ENCODE measurements around the gene CCDC174. TPM values are rescaled to one million over a fixed set of nuclear protein-coding genes. Genes with fewer than 3 reads are reported as not detected.
"Not testable (repeated sequence)": the region's sequence is repeated elsewhere in the genome, so short reads cannot be mapped to it uniquely, and the experiment has no call there.

The CCDC174 gene
- 19.4 TPM for polyA plus RNA-seq (2013, experiment 1 of 2; ENCODE audit: insufficient read length)
- polyA plus RNA-seq (2013, experiment 2 of 2; ENCODE audit: insufficient read length), result 21.1 TPM

- DNase-seq, result peak; percentile 99
These were observed at the start of gene CCDC174 for GRCh38 chr3:14651440-14652251. Gene CCDC174, plus strand, starts transcription at chr3:14651762. Its CDS starts 75 bp downstream, at chr3:14651837.

GRCh38 chr3:14602006-14602803 is 49.4 kb upstream of the CCDC174 start:
- DNase-seq, result no peak

GRCh38 chr3:14602804-14603644 is 48.5 kb upstream of the CCDC174 start:
- DNase-seq, result no peak

GRCh38 chr3:14605067-14605466 is 46.5 kb upstream of the CCDC174 start:
- peak; percentile 57 for DNase-seq

- DNase-seq, result no peak
These were observed 45.8 kb upstream of the CCDC174 start for GRCh38 chr3:14605744-14606143.

- DNase-seq, result no peak
These were observed 44.8 kb upstream of the CCDC174 start for GRCh38 chr3:14606669-14607339.

- DNase-seq, result no peak
These were observed 43.3 kb upstream of the CCDC174 start for GRCh38 chr3:14608298-14608697.

- DNase-seq, result not testable (repeated sequence)
These were observed 42.5 kb upstream of the CCDC174 start for GRCh38 chr3:14609058-14609457.

- no peak for DNase-seq
These were observed 42.1 kb upstream of the CCDC174 start for GRCh38 chr3:14609506-14609905.

- no peak for DNase-seq
These were observed 41.6 kb upstream of the CCDC174 start for GRCh38 chr3:14609941-14610340.

GRCh38 chr3:14614189-14614588 is 37.4 kb upstream of the CCDC174 start:
- DNase-seq, result no peak

GRCh38 chr3:14614862-14615261 is 36.7 kb upstream of the CCDC174 start:
- DNase-seq, result peak; percentile 28

- no peak for DNase-seq
These were observed 34.7 kb upstream of the CCDC174 start for GRCh38 chr3:14616606-14617507.

- no peak for DNase-seq
These were observed 34.0 kb upstream of the CCDC174 start for GRCh38 chr3:14617508-14618023.

- DNase-seq, result no peak
These were observed 32.0 kb upstream of the CCDC174 start for GRCh38 chr3:14619605-14620004.

GRCh38 chr3:14620512-14620911 is 31.1 kb upstream of the CCDC174 start:
- DNase-seq, result no peak

- DNase-seq, result no peak
These were observed 30.5 kb upstream of the CCDC174 start for GRCh38 chr3:14621093-14621492.

GRCh38 chr3:14622368-14622767 is 29.2 kb upstream of the CCDC174 start:
- no peak for DNase-seq

- no peak for DNase-seq
These were observed 28.0 kb upstream of the CCDC174 start for GRCh38 chr3:14623569-14624051.

GRCh38 chr3:14624498-14624897 is 27.1 kb upstream of the CCDC174 start:
- no peak for DNase-seq

All from fibroblast of skin of abdomen (primary cell).